Activated gamma-delta T cell treated with anti-CD3 and anti-CD28 coated beads, Interleukin-2, amount 50 U/mL, for 16 hours (primary cell): Measurements from ENCODE around the gene GADD45B.
"Not testable (repeated sequence)": the region's sequence is repeated elsewhere in the genome, so short reads cannot be mapped to it uniquely, and the experiment has no call there.

Experiments used
- DNase-seq: peaks from one replicate; pipeline ENCODE4 v3.0.0-alpha.2; 2020; ENCODE audit warnings: low read depth

The GADD45B gene

DNA sequence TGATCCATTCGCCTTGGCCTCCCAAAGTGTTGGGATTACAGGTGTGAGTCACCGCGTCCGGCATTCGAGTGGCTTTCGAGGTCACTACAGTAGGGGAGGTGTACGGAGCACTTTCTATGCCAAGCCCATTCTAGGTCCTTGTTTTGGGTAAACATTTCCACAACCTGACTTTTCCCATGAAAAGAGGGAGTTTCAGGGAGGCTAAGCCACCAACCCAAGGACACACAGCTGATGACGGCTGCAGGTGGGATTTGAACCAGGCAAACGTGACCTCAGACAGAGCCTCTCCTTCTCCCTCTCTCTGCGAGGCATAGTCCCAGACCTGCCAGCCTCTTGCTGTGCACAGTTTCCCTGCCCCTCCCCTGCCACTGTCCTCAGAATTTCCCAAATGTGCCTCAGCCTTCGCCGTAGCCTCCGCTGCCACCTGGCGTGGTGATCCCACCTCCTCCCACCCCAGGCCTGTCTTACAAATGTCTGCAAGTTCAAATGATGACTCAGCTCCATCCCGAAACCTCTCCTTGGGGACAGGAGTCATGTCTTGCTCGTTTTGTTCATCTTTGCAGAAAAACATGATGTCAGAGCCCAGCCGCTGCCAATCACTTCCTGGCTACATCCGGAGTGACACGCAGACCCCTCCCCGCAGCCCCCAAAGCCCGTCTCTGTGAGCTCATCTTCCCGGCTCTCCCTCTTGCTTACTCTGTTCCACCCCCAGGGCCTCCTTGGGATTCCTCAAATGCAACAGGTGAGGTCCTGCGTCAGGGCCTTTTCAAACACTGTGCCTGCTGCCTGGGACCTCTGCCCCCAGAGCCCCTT, 6.6 kb upstream of the GADD45B start:
- no peak for DNase-seq

DNA sequence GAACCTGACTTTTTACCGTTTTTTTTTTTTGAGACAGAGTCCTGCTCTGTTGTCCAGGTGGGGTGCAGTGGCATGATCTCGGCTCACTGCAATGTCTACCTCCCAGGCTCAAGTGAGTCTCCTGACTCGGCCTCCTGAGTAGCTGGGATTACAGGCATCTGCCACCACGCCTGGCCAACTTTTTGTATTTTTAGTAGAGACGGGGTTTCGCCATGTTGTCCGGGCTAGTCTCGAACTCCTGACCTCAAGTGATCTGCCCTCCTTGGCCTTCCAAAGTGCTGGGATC, 6.1 kb upstream of the GADD45B start:
- not testable (repeated sequence) for DNase-seq

DNA sequence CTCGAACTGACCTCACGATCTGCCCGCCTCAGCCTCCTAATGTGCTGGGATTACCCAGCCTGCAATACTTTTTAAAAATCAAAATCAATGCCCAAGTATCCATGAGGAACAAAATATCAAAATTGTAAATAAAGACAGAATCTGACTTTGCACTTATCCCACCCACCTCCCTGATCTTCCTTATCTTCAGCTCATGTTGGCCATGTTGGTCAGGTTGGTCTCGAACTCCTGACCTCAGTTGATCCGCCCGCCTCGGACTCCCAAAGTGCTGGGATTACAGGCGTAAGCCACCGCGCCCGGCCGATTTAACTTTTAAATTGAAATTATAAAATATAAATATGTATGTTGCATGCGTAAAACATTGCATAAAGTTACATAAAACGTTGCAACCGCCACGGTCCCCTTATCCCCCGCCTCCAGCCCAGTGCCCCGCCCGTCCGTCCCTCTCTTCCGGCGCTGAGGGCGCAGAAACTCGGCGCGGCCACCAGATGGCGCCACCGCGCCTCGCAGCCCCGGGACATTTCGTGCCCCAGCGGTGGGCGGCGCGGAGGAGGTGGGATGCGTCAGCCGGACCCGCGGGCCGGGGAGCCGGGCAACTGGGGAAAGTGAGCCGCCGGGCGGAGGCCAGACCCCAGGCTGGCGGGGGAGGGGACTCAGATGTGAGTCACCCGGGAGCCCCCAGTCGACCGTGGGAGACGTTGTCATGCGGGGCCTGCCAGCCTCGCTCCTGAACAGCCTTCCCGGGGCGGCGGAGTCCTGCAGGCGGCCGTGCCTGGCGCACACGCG, 1.5 kb upstream of the GADD45B start:
- peak; percentile 90 for DNase-seq

DNA sequence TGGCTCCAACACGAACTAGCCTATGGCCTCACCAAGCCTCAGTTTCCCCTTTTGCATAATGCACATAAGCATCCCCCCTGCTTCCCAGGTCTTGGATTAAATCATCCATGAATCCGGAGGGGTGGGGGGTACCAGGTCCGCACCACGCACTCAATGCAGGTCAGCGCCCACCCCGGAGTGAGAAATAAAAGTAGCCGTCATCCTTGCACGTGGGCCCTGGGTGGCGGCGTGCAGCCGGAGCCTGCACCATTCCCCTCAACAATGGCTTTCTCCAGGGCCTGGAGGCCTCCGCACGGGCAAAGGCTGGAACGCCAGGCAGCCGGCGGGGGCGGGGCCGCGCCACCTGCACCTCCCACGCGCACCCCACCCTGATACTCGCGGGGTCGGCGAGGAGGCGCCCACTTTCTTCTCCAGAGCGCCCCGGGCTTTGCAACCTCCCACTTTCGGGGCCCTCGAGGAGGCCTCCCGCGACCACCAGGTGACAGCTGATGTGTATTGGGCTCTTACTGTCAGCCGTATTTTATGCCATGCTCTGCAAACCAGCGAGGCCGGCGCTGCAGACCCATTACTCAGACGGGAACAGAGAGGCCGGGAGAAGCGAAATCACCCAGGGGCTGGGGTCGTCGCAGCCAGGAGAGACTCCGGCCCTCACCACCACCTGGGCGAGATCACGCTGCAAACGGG, 767 bp upstream of the GADD45B start:
- peak; percentile 49 for DNase-seq

DNA sequence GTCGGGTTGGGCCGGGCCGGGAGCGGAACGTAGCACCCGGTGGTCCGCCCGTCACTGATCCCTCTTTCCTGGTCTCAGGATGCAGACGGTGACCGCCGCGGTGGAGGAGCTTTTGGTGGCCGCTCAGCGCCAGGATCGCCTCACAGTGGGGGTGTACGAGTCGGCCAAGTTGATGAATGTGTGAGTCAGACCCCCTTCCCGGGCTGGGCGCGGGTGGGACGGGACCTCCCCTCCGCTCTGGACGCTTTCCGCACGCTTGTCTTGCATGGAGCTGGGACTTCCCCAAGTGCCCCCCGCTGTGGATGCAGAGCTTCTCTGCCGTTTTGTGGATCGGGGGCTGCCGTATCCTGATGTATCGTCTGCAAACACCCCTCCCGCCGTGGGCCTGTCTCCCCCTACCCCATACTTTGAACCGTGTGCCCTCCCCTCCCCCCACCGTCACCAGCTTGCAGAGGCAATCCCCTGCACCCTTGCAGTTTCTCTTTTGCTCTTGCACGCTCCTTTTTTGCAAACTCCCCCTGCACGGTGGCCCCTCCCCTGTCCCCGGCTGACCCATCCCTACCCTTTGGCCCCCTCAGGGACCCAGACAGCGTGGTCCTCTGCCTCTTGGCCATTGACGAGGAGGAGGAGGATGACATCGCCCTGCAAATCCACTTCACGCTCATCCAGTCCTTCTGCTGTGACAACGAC, 669 bp downstream of the GADD45B start:
- DNase-seq = peak; percentile 64

DNA sequence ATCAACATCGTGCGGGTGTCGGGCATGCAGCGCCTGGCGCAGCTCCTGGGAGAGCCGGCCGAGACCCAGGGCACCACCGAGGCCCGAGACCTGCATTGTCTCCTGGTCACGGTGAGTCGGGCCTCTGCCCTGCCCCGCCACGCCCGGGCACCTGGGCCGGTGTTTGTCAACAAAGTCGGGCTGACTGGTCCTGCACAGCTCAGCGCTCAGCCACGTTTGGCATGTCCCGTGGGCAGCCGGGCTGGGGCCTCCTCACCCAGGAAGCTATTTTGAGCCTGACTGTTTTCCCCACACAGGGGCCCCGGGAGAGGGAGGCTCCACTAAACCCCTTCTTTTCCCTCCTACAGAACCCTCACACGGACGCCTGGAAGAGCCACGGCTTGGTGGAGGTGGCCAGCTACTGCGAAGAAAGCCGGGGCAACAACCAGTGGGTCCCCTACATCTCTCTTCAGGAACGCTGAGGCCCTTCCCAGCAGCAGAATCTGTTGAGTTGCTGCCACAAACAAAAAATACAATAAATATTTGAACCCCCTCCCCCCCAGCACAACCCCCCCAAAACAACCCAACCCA, 1.3 kb downstream of the GADD45B start:
- DNase-seq = no peak

DNA sequence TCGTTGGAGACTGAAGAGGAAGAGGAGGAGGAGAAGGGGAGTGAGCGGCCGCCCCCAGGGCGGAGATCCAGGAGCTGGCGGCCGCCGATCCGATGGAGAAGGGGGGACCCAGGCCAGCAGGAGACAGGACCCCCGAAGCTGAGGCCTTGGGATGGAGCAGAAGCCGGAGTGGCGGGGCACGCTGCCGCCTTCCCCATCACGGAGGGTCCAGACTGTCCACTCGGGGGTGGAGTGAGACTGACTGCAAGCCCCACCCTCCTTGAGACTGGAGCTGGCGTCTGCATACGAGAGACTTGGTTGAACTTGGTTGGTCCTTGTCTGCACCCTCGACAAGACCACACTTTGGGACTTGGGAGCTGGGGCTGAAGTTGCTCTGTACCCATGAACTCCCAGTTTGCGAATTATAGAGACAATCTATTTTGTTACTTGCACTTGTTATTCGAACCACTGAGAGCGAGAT, 1.8 kb downstream of the GADD45B start:
- DNase-seq = no peak

DNA sequence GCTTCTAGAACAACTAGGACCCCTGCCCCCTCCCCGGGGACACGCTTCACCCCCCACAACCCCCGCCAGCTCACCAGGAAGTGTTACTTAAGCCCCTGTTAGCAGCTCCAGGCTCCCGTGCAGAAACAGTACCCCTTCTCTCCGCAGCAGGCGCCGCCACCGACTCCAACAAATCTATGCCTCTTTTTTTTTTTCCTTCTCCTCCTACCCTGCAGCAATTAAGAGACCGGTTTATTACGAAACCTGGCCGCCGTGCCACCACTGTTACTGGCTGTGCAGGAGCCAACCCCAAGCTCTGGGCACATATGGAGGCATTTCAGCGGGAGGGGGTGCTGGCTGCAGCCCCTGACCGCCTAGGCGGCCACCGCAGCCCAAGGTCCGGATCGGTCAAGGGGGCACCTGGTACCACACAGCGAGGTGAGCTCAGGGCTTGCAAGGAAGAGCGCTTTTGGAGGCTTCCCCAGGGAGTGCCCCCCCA, 2.4 kb downstream of the GADD45B start:
- peak; percentile 19 for DNase-seq

DNA sequence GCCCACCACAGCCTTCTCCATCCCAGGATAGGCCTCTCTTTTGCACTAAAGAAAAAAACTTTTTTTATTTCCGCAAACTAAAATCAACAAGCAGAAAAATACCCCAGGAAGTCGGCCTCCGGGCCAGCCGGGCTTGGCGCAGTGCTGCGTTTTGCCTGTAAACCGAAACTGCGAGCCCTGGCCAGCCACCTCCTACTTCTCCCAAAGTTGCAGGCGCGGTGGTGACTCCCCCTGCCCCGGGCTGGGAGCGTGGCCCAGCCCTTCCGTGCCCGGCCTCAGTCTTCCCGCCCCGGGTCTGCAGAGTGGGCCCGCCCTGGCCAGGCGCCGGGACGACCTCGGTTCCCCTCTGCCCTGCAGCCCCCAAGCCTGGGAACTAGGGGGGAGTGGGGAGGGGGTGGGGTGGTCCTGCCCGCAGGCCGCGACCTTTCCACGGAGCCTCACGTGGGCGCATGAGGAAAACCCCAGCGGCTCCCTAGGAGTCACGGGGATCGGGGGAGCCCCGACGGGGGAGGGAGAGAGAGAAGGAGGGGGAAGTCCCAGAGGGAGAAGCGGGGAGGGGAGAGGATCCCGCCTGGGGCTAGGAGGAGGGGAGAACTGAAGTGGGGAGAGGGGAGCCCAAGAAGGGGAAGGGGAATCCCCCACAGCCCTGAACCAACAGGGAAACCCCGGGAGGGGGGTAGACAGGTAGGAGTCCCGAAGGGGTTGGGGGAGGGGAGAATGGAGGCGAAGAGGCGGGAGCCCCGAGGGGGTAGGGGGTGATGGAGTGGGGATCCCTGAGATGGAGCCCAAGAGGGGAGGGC, 3.0 kb downstream of the GADD45B start:
- peak; percentile 44 for DNase-seq

DNA sequence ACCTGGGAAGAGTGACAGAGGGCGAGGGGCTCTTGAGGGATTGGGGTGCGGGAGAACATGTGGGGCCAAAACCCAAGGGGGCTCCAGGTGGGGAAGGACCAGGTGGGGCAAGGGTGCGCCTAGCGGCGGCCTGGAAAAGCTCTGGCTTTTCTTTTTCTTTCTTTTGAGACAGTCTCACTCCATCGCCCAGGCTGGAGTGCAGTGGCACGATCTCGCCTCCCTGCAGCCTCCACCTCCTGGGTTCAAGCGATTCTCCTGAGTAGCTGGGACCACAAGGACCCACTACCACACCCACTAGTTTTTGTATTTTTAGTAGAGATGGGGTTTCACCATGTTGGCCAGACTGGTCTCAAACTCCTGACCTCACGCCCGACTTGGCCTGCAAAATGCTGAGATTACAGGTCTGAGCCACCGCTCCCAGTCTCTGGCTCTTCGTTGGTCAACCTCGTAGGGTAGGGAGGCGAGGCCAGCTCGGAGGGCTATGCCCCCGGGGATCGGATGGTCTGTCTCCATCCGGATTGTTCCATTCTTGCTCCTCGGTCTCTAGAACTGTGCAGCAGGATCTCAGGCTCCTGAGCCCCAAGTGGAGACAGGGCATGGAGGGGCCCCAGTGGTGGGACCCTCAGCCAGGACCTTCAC, 3.7 kb downstream of the GADD45B start:
- DNase-seq = no peak

DNA sequence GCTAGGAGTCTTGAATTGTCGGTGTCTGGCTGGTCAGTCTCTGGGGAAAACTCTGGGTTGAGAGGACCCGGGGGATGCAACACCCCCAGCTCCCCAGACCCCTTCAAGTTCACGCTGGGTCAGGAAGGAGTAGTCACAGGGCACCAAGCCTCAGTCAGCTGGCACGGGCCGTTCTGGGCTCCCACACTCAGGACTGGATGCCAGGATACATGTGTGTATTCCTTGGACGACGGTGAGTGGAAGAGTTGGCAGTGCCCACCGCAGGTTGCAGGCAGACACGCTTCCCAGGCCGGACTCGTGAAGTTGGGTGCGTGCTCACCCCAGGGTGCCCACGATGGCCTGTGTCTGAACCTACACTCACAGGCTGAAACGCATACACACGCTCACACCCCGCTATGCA, 5.5 kb downstream of the GADD45B start:
- DNase-seq = no peak

DNA sequence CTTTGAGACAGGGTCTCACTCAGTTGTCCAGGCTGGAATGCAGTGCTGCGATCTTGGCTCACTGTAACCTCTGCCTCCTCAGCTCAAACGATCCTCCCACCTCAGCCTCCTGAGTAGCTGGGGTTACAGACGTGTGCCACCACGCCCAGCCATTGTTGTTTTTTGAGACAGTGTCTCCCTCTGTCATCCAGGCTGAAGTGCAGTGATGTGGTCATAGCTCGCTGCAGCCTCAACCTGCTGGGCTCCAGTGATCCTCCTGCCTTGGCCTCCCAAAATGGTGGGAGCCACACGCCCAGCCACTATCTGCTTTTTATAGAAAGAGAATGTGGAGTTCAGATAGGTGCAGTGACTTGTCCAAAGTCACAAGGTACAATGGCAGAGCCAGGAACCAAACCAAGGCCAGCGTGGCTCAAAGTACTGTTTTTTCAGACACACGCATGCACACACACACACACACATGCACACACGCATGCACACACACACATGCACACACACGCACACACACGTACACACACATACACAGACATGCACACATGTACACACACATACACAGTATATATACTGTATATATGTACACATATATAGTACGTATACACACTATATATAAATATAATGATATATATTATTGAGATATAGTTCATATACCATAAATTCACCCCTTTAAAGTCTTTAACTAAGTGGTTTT, 6.6 kb downstream of the GADD45B start:
- no peak for DNase-seq

DNA sequence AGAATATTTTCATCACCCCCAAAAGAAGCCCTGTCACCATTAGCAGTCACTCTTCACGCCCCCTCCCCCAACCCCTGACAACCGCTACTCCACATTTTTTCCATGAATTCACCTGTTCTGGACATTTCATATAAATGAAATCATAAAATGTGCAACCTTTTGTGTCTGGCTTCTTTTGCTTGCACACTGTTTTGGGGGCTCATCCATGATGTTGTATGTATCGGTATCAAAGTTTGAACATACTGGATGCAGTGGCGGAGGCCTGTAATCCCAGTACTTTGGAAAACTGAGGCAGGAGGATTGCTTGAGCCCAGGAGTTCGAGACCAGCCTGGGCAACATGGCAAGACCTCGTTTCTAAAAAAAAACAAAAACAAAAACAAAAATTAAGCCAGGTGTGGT, 7.2 kb downstream of the GADD45B start:
- DNase-seq = no peak

DNA sequence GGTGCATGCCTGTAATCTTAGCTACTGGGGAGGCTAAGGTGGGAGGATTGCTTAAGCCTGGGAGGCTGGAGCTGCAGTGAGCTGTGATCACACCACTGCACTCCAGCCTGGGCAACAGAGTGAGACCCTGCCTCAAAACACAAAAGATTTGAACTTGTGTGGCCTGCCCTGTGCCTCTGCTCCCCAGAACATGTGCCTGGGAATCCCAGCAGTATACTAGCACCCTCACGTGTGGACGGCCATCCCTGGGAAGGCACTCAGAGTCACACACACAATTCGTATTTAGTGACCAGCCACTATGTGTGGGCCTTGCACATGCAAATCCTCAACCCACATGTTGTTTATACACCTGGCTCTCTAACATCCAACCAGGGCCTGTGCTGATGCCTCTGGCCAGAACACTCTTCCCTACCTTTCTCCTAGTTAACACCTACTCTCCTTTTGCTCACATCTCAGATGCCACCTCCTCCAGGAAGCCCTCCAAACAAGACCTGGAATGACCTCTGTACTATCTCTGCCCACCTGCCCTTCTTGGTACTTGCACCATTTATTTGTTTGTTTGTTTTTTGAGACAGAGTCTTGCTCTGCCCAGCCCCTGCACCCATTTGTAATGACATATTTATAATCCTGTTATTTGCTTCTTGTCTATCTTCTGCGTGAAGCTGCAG, 7.7 kb downstream of the GADD45B start:
- no peak for DNase-seq

DNA sequence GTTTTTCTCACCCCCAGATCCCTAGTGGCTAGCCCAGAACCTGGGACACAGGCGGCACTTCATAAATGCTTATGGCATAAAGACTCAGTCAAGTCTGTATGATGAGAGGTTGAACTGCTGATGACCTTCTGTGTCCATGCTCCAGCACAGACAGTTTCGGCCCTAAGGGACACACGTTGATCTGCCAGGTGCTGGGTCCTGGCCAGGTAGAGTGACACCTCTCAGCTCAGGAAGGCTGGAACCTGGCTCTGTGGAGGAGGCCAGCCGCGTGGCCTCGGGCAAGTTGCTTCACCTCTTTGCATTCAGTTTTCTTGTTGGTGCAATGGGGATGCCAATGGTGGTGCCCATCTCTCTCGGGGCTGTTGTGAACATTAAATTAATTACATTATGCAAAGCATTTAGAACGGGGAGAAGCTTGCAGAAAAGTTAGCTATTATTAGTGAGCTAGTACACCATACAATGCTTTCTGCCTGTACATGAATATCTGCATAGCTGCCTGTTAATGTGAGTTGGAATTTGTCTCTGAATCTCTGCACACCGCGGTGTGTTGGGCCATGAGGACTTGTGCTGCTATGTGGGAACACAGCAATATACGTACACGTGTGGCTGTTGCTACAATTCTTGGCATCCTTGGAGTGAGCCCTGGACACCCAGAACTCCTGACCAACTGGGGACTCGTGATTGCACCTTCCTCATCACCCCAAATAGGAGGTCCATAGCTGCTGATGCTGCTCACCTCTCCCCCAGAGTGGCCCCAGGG, 8.4 kb downstream of the GADD45B start:
- DNase-seq = no peak

DNA sequence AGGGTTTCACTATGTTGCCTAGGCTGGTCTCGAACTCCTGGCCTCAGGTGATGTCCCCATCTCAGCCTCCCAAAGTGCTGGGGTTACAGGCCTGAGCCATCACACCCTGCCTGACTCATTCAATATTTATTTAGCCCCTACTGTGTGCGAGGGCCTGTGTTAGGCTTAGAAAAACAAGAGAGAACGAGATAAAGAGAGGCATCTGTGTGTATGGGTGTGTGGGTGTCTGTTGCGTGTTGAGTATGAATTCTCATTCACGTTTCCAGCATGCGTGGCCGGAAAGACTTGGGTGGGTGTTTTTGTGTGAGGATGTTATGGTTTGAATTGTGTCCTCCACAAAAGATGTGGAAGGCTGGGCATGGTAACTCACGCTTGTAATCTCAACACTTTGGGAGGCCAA, 9.5 kb downstream of the GADD45B start:
- DNase-seq = no peak

DNA sequence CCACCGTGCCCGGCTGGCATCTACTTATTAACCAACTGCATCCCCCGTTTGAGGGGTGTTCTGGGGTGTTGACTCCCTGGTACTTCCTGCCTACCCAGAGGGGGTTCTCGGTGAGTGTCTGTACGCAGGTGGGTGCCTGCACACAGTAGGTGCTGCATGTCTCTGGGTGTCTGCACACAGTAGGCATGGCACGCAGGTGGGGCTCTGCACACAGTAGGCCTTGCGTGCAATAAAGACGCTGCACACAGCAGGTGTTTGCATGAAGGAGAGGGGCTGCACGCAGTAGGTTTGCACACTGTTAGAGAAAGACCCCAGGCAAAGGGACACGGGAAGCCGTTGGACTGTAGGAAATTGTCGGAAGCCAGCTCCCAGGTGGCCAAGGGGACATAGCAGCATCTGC, 11.2 kb downstream of the GADD45B start:
- no peak for DNase-seq

DNA sequence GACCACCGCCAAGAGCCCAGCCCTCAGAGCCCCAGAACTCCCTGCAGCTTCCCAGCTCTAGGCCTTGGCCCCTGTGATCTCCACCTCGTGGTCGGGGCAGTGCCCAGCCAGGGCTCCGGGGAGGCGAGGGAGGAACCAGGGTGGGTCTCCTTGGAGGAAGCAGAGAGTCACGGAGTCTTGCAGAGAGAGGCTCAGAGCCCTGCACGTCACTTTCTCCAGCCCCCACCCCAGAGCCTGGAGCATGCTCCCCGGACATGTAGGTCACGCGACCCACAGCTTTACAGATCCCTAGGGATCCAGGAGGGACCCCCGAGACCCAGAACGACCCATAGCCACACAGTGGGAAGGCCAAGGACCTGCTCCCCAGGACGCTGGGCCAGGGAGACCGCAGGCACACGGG, 11.9 kb downstream of the GADD45B start:
- DNase-seq = no peak
